Adipocyte (in vitro differentiated cells): ENCODE data around the gene APOE.

Experiments used
- DNase-seq: peaks from one replicate; pipeline ENCODE4 v3.0.0-alpha.2; 2015; ENCODE audit warnings: low read depth
- H3K27me3 ChIP-seq: replicated peaks from 2 replicates; pipeline ENCODE4 v1.7.0; 2013; ENCODE audit warnings: mild to moderate bottlenecking, low read length, moderate library complexity; ENCODE audit not compliant: control insufficient read depth, insufficient read depth
- H3K36me3 ChIP-seq: 2 replicates; pipeline ENCODE4 v1.7.0; 2013; ENCODE audit warnings: low read length, mild to moderate bottlenecking, moderate library complexity; ENCODE audit not compliant: control insufficient read depth, insufficient read depth, severe bottlenecking
- H3K4me1 ChIP-seq: 2 replicates; pipeline ENCODE4 v1.7.0; 2013; ENCODE audit warnings: mild to moderate bottlenecking, low read length, moderate library complexity; ENCODE audit not compliant: control insufficient read depth, insufficient read depth
- H3K4me3 ChIP-seq: 2 replicates; pipeline ENCODE4 v1.7.0; 2013; ENCODE audit warnings: mild to moderate bottlenecking, low read length, moderate library complexity
- H3K9ac ChIP-seq: 2 replicates; pipeline ENCODE4 v1.7.0; 2013; ENCODE audit warnings: mild to moderate bottlenecking, low read length, moderate library complexity
- H3K9me3 ChIP-seq: 2 replicates; pipeline ENCODE4 v1.7.0; 2013; ENCODE audit warnings: mild to moderate bottlenecking, low read length, moderate library complexity; ENCODE audit not compliant: control insufficient read depth

APOE gene

DNA sequence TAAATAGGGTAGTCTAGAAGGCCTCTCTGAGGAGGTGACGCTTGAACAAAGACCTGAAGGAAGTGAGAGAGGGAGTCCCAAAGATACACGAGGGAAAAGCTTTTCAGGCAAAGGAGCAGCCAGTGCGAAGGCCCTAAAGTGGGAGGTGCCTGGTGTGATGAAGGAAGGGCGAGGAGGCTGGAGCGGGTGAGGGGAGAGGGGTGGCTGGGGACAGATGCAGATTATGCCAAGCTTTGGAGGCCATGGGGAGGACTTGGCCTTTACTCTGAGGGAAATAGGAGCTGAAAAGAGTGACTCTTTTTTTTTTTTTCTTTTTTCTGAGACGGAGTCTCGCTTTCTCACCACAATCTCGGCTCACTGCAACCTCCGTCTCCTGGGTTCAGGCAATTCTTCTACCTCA is 52.5 kb downstream of the APOE start:
- peaks cover 25% of the 10 kb centered on the region for H3K36me3 ChIP-seq
- peak overlapping the region; percentile 95 for H3K9ac ChIP-seq
- peaks cover 25% of the 10 kb centered on the region for H3K4me1 ChIP-seq
- DNase-seq: no peak
- H3K27me3 ChIP-seq: no peaks in the 10 kb centered on the region
- H3K9me3 ChIP-seq: no peaks in the 10 kb centered on the region
- no peak overlapping the region for H3K4me3 ChIP-seq
